Measurements from ENCODE around the gene GABRA5. TPM values are rescaled to one million over a fixed set of nuclear protein-coding genes. Genes with fewer than 3 reads are reported as not detected.

The GABRA5 gene
- total and polyA plus RNA-seq, 9 donors: 0.33 TPM; not detected in 8

DNA sequence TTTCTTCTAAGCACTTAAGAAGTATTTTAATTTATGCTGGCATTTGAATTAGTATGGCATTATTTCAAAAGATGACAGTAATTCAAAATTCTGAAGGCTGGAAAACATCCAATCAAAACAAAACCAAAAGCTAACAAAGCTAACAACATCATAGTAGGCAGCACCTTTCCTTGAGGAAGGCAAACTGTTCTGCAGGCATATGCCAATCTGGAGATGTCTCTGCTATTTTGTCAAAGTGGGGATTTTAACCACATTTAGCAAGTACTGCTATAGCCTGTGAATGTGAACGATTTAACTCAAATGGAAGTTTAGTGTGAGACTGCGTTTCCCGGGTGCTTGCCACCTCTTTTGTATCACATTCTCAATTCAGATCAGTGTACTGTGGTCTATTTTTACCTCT, 16.7 kb upstream of the GABRA5 start:
- WGBS, 3 donors: 86 to 87% (median 86%) methylated on average over 3 of the region's 3 CpGs
- DNase-seq: no peak
- TF ChIP-seq, protein P1, sequence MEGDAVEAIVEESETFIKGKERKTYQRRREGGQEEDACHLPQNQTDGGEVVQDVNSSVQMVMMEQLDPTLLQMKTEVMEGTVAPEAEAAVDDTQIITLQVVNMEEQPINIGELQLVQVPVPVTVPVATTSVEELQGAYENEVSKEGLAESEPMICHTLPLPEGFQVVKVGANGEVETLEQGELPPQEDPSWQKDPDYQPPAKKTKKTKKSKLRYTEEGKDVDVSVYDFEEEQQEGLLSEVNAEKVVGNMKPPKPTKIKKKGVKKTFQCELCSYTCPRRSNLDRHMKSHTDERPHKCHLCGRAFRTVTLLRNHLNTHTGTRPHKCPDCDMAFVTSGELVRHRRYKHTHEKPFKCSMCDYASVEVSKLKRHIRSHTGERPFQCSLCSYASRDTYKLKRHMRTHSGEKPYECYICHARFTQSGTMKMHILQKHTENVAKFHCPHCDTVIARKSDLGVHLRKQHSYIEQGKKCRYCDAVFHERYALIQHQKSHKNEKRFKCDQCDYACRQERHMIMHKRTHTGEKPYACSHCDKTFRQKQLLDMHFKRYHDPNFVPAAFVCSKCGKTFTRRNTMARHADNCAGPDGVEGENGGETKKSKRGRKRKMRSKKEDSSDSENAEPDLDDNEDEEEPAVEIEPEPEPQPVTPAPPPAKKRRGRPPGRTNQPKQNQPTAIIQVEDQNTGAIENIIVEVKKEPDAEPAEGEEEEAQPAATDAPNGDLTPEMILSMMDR (IDR thresholded peaks at IDR 0.05): no peak
- TF ChIP-seq EP300 (IDR thresholded peaks at IDR 0.05) (no peak), POLR2A (IDR thresholded peaks at IDR 0.05) (no peak)
- H3K36me3 ChIP-seq: no peaks in the 10 kb centered on the region
- H3K9me3 ChIP-seq: no peaks in the 10 kb centered on the region
- no peaks in the 10 kb centered on the region for H3K4me1 ChIP-seq (ENCODE audit: insufficient read depth)
- no peak overlapping the region for H3K4me3 ChIP-seq
- no peaks in the 10 kb centered on the region for H3K27me3 ChIP-seq
- intact Hi-C loops (cut with DNase I): no loop called here
- H3K27ac ChIP-seq: no peak overlapping the region

DNA sequence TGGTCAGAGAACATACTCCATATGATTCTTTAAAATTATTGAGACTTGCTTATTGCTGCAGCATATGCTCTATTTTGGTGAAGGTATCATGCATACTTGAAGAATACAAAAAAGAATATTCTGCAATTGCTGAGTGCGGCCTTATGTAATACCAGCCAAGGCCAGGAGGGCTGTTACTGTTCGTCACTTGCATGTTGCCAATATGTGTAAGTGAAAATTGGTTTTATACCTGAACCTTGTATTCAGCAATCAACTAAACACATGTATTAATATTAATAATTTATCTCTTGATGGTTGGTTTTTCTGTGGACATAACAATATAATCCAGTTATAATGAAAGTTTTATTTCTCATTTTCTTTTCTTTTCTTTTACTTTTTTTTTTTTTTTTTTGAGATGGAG, 13.9 kb upstream of the GABRA5 start:
- WGBS, 3 donors: 65 to 84% (median 68%) methylated on average over 2 of the region's 2 CpGs

DNA sequence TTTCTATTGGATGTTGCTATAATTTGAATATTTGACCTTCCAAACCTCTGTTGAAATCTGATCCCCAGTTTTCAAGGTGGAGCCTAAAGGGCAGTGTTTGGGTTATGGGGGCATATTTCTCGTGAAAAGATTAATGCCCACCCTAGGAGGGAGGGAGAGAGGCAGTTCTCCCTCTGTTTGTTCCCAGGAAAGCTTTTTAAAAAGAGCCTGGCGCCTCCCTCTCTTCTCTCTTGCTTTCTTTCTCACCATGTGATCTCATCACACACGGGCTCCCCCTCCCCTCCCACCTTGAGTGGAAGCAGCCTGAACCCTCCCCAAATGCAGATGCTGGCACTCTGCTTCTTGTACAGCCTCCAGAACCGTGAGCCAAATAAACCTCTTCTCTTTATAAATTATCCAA, 12.4 kb upstream of the GABRA5 start:
- Histone ChIP-seq H3K27ac (no peak overlapping the region), H3K27me3 (no peaks in the 10 kb centered on the region), H3K4me1 (ENCODE audit: insufficient read depth) (no peaks in the 10 kb centered on the region), H3K36me3 (no peaks in the 10 kb centered on the region), H3K9me3 (no peaks in the 10 kb centered on the region), H3K4me3 (no peak overlapping the region)
- no peak for DNase-seq
- 38 to 45% (median 40%) methylated on average over 4 of the region's 4 CpGs for WGBS, 3 donors
- TF ChIP-seq EP300 (IDR thresholded peaks at IDR 0.05) (no peak), POLR2A (IDR thresholded peaks at IDR 0.05) (no peak)
- TF ChIP-seq, protein P1 (IDR thresholded peaks at IDR 0.05): no peak
- intact Hi-C loops (cut with DNase I): no loop called here

More for the DNA sequence above, 13.9 kb upstream of the GABRA5 start:
- TF ChIP-seq EP300 (IDR thresholded peaks at IDR 0.05): no peak
- TF ChIP-seq, protein P1 (IDR thresholded peaks at IDR 0.05): no peak
- no peak for TF ChIP-seq POLR2A (IDR thresholded peaks at IDR 0.05)
- Histone ChIP-seq H3K4me3 (no peak overlapping the region), H3K36me3 (no peaks in the 10 kb centered on the region), H3K27me3 (no peaks in the 10 kb centered on the region), H3K27ac (no peak overlapping the region), H3K9me3 (no peaks in the 10 kb centered on the region), H3K4me1 (ENCODE audit: insufficient read depth) (no peaks in the 10 kb centered on the region)
- intact Hi-C loops (cut with DNase I): no loop called here
- no peak for DNase-seq

DNA sequence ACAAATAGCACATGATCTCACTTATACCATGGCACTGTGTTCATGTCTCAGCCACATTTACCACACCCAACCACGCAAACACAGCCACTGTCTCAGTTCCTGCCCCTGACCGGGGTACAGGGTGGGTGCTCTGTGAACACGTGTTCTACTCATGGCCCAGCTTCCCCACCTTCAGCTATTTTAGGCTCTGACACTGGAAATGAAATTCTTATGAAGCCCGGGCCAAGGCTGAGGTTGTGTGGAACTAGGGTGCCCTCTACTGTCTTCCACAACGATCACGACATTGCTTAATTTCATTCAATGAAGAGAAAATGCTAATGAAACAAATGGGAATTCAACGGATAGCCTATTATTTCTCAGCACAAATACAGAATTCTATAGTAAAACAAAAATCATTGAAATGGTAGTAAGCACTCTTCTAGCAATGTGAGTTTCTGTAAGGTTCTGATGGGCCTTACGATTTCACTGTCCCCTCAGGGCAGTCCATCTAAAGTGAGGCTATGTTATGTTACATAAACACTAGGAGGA, 2.1 kb upstream of the GABRA5 start:
- H3K36me3 ChIP-seq: no peaks in the 10 kb centered on the region
- intact Hi-C loops (cut with DNase I): no loop called here
- H3K4me1 ChIP-seq (ENCODE audit: insufficient read depth): no peaks in the 10 kb centered on the region
- no peak for DNase-seq
- no peaks in the 10 kb centered on the region for H3K27me3 ChIP-seq
- no peak for TF ChIP-seq POLR2A (IDR thresholded peaks at IDR 0.05)
- TF ChIP-seq EP300 (IDR thresholded peaks at IDR 0.05): no peak
- TF ChIP-seq, protein P1 (IDR thresholded peaks at IDR 0.05): no peak
- H3K27ac ChIP-seq: no peak overlapping the region
- 6 to 8% (median 6%) methylated on average over 8 of the region's 8 CpGs for WGBS, 3 donors
- no peaks in the 10 kb centered on the region for H3K9me3 ChIP-seq
- no peak overlapping the region for H3K4me3 ChIP-seq

Data from ovary (tissue), 9 donors.